Smooth muscle cell (in vitro differentiated cells): ENCODE measurements around the gene RBFOX2. TPM values are rescaled to one million over a fixed set of nuclear protein-coding genes. Genes with fewer than 3 reads are reported as not detected.
"Not testable (repeated sequence)": the region's sequence is repeated elsewhere in the genome, so short reads cannot be mapped to it uniquely, and the experiment has no call there.

Experiments
- DNase-seq: peaks from one replicate; lab custom pipeline; 2025; ENCODE audit not compliant: unreplicated experiment; lab: John Stamatoyannopoulos, UW
- H2AFZ ChIP-seq: fragments of 200-600 bp; sonication (generic); 2 replicates; pipeline ENCODE4 v1.6.0; 2016; ENCODE audit warnings: antibody characterized with exemption, low read depth, mild to moderate bottlenecking
- H3F3A ChIP-seq: fragments of 200-600 bp; sonication (generic); 2 replicates; pipeline ENCODE4 v1.6.0; 2017; ENCODE audit warnings: antibody characterized with exemption, low read depth
- H3K27ac ChIP-seq: fragments of 200-600 bp; sonication (generic); 2 replicates; pipeline ENCODE4 v1.5.1; 2016; ENCODE audit warnings: low read depth, mild to moderate bottlenecking
- H3K27me3 ChIP-seq: fragments of 200-600 bp; sonication (generic); 2 replicates; pipeline ENCODE4 v1.6.1; 2016; ENCODE audit warnings: low read depth, mild to moderate bottlenecking
- H3K36me3 ChIP-seq: fragments of 200-600 bp; sonication (generic); 2 replicates; pipeline ENCODE4 v1.5.1; 2016; ENCODE audit warnings: low read depth
- H3K4me1 ChIP-seq: fragments of 200-600 bp; sonication (generic); 2 replicates; pipeline ENCODE4 v1.5.1; 2016; ENCODE audit warnings: low read depth
- H3K4me2 ChIP-seq: fragments of 200-600 bp; sonication (generic); 2 replicates; pipeline ENCODE4 v1.6.0; 2016; ENCODE audit warnings: mild to moderate bottlenecking
- H3K4me3 ChIP-seq: fragments of 200-600 bp; sonication (generic); 2 replicates; pipeline ENCODE4 v1.5.1; 2016; ENCODE audit warnings: mild to moderate bottlenecking
- H3K79me2 ChIP-seq: fragments of 200-600 bp; sonication (generic); 2 replicates; pipeline ENCODE4 v1.6.0; 2016; ENCODE audit warnings: low read depth, mild to moderate bottlenecking
- H3K9ac ChIP-seq: fragments of 200-600 bp; sonication (generic); 2 replicates; pipeline ENCODE4 v1.6.0; 2016; ENCODE audit warnings: low read depth
- H3K9me3 ChIP-seq: fragments of 200-600 bp; sonication (generic); replicated peaks from 2 replicates; pipeline ENCODE4 v1.5.1; 2016; ENCODE audit warnings: low read depth
- H4K20me1 ChIP-seq: fragments of 200-600 bp; sonication (generic); 2 replicates; pipeline ENCODE4 v1.6.0; 2016; ENCODE audit warnings: low read depth
- WGBS: methylation state at CpG from one replicate; pipeline ENCODE4 v1.1.7; 2016; ENCODE audit warnings: low lambda C conversion rate; 5-methylcytosine and 5-hydroxymethylcytosine counted together
- polyA plus RNA-seq: library from polyadenylated mRNA; unstranded; fragments of >200 nt; fragmentation: Nextera tagmentation; extraction: Ambion mirVana; gene quantifications from 2 replicates; pipeline ENCODE4 v1.2.1, GENCODE V29; 2016
- total RNA-seq: library from RNA; depleted of rRNA; stranded (reverse); fragments of >200 nt; gene quantifications from 2 replicates; pipeline ENCODE4 v1.2.3, GENCODE V29; 2014
- TF ChIP-seq, protein P1 (sequence below): fragments of 200-600 bp; sonication (generic); IDR thresholded peaks from 2 replicates; pipeline ENCODE4 v1.5.1; 2017; ENCODE audit warnings: borderline replicate concordance, mild to moderate bottlenecking, antibody characterized with exemption; ENCODE audit not compliant: insufficient read depth, poor library complexity, severe bottlenecking

RBFOX2 gene
- total and polyA plus RNA-seq, 2 experiments from 2014 or later, result 128 to 144 TPM

DNA sequence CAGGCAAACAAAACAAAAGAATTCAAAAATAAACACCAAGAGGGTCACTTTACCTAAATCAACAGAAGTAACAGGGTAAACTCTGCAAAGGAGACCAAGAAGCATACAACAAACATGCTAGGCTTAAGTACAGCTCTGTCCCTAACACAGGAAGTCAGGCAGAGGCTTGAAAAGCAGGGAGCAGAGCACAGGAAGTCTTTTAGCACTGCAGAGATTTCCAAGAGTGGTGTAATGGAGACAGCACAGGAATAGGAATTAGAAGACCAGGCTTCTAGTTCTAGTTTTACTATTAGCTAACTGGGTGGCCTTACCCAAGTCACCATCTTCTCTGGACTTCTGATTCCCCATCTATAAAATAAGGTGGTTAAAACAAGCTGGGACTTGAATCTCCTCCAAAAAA lies 1.9 kb downstream of the RBFOX2 start:
- peaks cover 14% of the 10 kb centered on the region for H3F3A ChIP-seq
- H2AFZ ChIP-seq, result no peak overlapping the region
- peaks cover 53% of the 10 kb centered on the region for H4K20me1 ChIP-seq
- H3K79me2 ChIP-seq, result peaks cover 57% of the 10 kb centered on the region
- no peaks in the 10 kb centered on the region for H3K36me3 ChIP-seq
- TF ChIP-seq, protein P1, sequence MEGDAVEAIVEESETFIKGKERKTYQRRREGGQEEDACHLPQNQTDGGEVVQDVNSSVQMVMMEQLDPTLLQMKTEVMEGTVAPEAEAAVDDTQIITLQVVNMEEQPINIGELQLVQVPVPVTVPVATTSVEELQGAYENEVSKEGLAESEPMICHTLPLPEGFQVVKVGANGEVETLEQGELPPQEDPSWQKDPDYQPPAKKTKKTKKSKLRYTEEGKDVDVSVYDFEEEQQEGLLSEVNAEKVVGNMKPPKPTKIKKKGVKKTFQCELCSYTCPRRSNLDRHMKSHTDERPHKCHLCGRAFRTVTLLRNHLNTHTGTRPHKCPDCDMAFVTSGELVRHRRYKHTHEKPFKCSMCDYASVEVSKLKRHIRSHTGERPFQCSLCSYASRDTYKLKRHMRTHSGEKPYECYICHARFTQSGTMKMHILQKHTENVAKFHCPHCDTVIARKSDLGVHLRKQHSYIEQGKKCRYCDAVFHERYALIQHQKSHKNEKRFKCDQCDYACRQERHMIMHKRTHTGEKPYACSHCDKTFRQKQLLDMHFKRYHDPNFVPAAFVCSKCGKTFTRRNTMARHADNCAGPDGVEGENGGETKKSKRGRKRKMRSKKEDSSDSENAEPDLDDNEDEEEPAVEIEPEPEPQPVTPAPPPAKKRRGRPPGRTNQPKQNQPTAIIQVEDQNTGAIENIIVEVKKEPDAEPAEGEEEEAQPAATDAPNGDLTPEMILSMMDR, result no peak
- peaks cover 24% of the 10 kb centered on the region for H3K4me1 ChIP-seq
- H3K27me3 ChIP-seq, result no peaks in the 10 kb centered on the region
- peak overlapping the region; percentile 86 for H3K4me2 ChIP-seq
- no peaks in the 10 kb centered on the region for H3K9me3 ChIP-seq
- peak overlapping the region; percentile 74 for H3K4me3 ChIP-seq
- H3K9ac ChIP-seq, result peak overlapping the region; percentile 81
- H3K27ac ChIP-seq, result peak overlapping the region; percentile 48
- DNase-seq, result no peak

DNA sequence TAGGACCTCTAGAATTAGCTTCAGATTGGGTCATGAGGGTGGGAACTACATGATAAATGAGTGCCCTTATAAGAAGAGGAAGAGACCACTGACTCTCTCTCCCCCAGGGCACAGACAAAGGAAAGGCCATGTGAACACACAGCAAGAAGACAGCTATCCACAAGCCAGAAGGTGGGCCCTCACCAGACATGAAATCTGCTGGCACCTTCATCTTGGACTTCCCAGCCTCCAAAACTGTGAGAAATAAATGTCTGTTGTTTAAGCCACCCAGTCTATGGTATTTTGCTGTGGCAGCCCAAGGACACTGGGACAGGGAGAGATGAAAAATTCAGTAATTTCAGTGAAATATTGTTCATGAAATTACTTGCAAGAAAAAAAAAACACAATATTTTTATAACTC lies 5.9 kb downstream of the RBFOX2 start:
- TF ChIP-seq, protein P1, result no peak
- no peak overlapping the region for H3K4me3 ChIP-seq
- H2AFZ ChIP-seq, result no peak overlapping the region
- no peaks in the 10 kb centered on the region for H3K36me3 ChIP-seq
- H3K27me3 ChIP-seq, result no peaks in the 10 kb centered on the region
- peak overlapping the region; percentile 72 for H3K4me2 ChIP-seq
- H3K4me1 ChIP-seq, result peaks cover 32% of the 10 kb centered on the region
- peak overlapping the region; percentile 73 for H3K27ac ChIP-seq
- H3F3A ChIP-seq, result peaks cover 20% of the 10 kb centered on the region
- peaks cover 93% of the 10 kb centered on the region for H3K79me2 ChIP-seq
- peaks cover 88% of the 10 kb centered on the region for H4K20me1 ChIP-seq
- H3K9me3 ChIP-seq, result no peaks in the 10 kb centered on the region
- DNase-seq, result no peak
- no peak overlapping the region for H3K9ac ChIP-seq

- no peak for DNase-seq
- WGBS, result 28% methylated on average over 1 of the region's 1 CpG
- H3K4me2 ChIP-seq, result peak overlapping the region; percentile 72
- TF ChIP-seq, protein P1, result no peak
- peaks cover 34% of the 10 kb centered on the region for H3K4me1 ChIP-seq
- H3K79me2 ChIP-seq, result peaks cover 93% of the 10 kb centered on the region
- H3K27me3 ChIP-seq, result no peaks in the 10 kb centered on the region
- no peaks in the 10 kb centered on the region for H3K36me3 ChIP-seq
- H4K20me1 ChIP-seq, result peaks cover 93% of the 10 kb centered on the region
- H3K4me3 ChIP-seq, result peak overlapping the region; percentile 5
- H3F3A ChIP-seq, result peaks cover 20% of the 10 kb centered on the region
- H3K9me3 ChIP-seq, result no peaks in the 10 kb centered on the region
- H3K9ac ChIP-seq, result no peak overlapping the region
- H3K27ac ChIP-seq, result peak overlapping the region; percentile 73
- no peak overlapping the region for H2AFZ ChIP-seq
Measured at GRCh38 chr22:36022162-36022561, 6.5 kb downstream of the RBFOX2 start.

GRCh38 chr22:36021606-36022153 lies 6.9 kb downstream of the RBFOX2 start:
- Histone ChIP-seq H3K4me3 (peak overlapping the region; percentile 5), H3K4me1 (peaks cover 30% of the 10 kb centered on the region), H2AFZ (no peak overlapping the region), H3K9ac (no peak overlapping the region), H3K27me3 (no peaks in the 10 kb centered on the region), H3K4me2 (peak overlapping the region; percentile 72), H4K20me1 (peaks cover 93% of the 10 kb centered on the region), H3K36me3 (no peaks in the 10 kb centered on the region), H3K27ac (peak overlapping the region; percentile 73), H3K9me3 (no peaks in the 10 kb centered on the region), H3F3A (peaks cover 20% of the 10 kb centered on the region), H3K79me2 (peaks cover 93% of the 10 kb centered on the region)
- TF ChIP-seq, protein P1, result no peak
- DNase-seq, result no peak
- whole genome bisulfite sequencing, result 98% methylated on average over 2 of the region's 2 CpGs

DNA sequence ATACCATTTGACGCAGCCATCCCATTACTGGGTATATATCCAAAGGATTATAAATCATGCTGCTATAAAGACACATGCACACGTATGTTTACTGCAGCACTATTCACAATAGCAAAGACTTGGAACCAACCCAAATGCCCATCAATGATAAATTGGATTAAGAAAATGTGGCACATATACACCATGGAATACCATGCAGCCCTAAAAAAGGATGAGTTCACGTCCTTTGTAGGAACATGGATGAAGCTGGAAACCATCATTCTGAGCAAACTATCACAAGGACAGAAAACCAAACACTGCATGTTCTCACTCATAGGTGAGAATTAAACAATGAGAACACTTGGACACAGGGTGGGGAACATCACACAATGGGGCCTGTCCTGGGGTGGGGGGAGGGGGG lies 7.8 kb downstream of the RBFOX2 start:
- peaks cover 94% of the 10 kb centered on the region for H4K20me1 ChIP-seq
- peaks cover 93% of the 10 kb centered on the region for H3K79me2 ChIP-seq
- H3F3A ChIP-seq, result peaks cover 26% of the 10 kb centered on the region
- H3K4me3 ChIP-seq, H3K4me2 ChIP-seq, H2AFZ ChIP-seq, DNase-seq, H3K27ac ChIP-seq, H3K9me3 ChIP-seq, H3K9ac ChIP-seq, H3K36me3 ChIP-seq, H3K27me3 ChIP-seq: not testable (repeated sequence)
- H3K4me1 ChIP-seq, result peaks cover 34% of the 10 kb centered on the region
- WGBS, result 98% methylated on average over 3 of the region's 3 CpGs
